H1 (cell line): ENCODE data around the gene MYOCOS. TPM values are rescaled to one million over a fixed set of nuclear protein-coding genes. Genes with fewer than 3 reads are reported as not detected.

Experiments used
- EZH2 ChIP-seq: fragments of 200-600 bp; sonication (generic); IDR thresholded peaks from 2 replicates; pipeline ENCODE4 v1.7.1; 2012; ENCODE audit warnings: low read depth, mild to moderate bottlenecking, moderate library complexity, low read length, inconsistent platforms; ENCODE audit not compliant: severe bottlenecking
- HDAC2 ChIP-seq, 2 experiments: fragments of 300-600 bp in 1 of 2; sonication (generic) in 1 of 2; IDR thresholded peaks; 2 replicates each; pipeline ENCODE4 v1.6.1; 2011 to 2012; ENCODE audit warnings: low read depth in 2 of 2, low read length in 2 of 2, mild to moderate bottlenecking in 2 of 2, moderate library complexity in 2 of 2, borderline replicate concordance in 1 of 2, inconsistent platforms in 1 of 2
- polyA plus RNA-seq, 7 experiments: library from polyadenylated mRNA; depleted of rRNA in 3 of 7; stranded (reverse) in 5 of 7; unstranded in 2 of 7; fragments of >200 nt in 5 of 7; fragments of 200-250 nt in 2 of 7; gene quantifications; 1 replicate in 5 of 7; 2 replicates in 1 of 7; 4 replicates in 1 of 7; pipeline versions ENCODE4 v1.2.1 to v1.2.3, GENCODE V29; 2011 to 2013; ENCODE audit warnings: missing spikeins in 2 of 7, mixed read lengths in 2 of 7
- total RNA-seq: library from RNA; stranded (reverse); fragmentation: NEBNext Ultra II Directional; extraction: Animal tissue kit (Norgen Biotek cat#: 25700); gene quantifications from 2 replicates; pipeline ENCODE4 v1.2.1, GENCODE V29; 2021

Gene MYOCOS
- total and polyA plus RNA-seq, 2 of the 8 experiments (the other 6 are each of a cell fraction or from before 2014, with no cell fraction given): not detected

DNA sequence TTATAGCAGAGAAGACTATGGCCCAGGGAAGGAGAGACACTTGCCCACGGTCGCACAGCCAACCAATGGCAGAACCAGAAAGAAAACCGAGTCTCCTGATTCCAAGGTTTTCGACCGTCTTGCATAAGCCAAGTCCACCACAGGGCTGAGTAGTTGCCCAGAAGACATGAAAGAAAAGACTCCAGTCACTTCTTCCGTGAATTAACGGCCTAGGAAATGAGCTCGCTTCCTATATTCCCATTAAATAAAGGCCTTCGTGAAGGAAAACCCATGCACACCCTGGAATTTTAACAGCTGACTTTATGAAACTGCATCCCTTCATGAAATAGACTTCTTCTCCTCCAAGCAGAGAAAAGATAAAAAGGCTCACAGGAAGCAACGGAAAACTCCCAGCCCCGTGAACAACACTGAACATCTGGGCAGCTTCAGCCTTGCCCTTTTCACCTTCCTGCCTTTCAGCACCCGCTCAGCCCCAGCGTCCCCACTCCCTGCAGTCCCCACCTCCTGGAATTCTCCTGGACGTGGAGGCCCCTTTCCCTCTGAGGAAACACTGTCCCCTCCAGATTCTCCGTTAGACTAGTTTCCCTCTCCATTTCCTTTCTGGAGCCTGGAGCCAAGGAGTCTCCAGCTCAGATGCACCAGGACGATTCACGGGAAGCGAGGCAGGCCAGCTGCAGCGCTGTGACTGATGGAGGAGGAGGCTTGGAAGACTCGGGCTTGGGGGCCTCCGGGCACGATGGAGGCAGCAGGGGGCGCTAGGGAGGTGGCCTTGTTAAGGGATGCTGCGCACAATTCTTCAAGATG is 33.1 kb downstream of the MYOCOS start (continued):
- TF ChIP-seq EZH2: no peak
- no peak for TF ChIP-seq HDAC2 (IDR thresholded peaks at IDR 0.05; ENCODE audit: borderline replicate concordance in 1 of 2, low read depth in 2 of 2, low read length in 2 of 2)
